K562 (cell line): ENCODE data around the gene DGCR6. TPM values are rescaled to one million over a fixed set of nuclear protein-coding genes. Genes with fewer than 3 reads are reported as not detected.
A peak's percentile ranks its signal among the peaks of the same experiment; 100 is the strongest.

Source experiments
- ATAC-seq: fragments of 200-7000 bp; cut with Tn5 transposase; 3 replicates; pipeline ENCODE4 v1.9.1; 2020; ENCODE audit warnings: moderate library complexity
- BruUV-seq: library from RNA; stranded (reverse); fragments of 400-500 nt; replicated peaks from 2 replicates; lab custom pipeline; 2021; lab: Mats Ljungman, UMichigan
- CTCF ChIA-PET: fragments of 300-600 bp; formaldehyde crosslinking; extraction: SDS; loops from one replicate; lab custom pipeline; 2021; ENCODE audit warnings: low intra/inter-chr PET ratio; lab: Yijun Ruan, JAX
- POLR2A ChIA-PET: fragments of 300-600, 350-650 bp; sonication (Branson Sonifier 250); formaldehyde crosslinking; extraction: SDS; loops from one replicate; lab custom pipeline; 2021; ENCODE audit warnings: antibody characterized with exemption, inconsistent platforms; lab: Yijun Ruan, JAX
- DNase-seq, 4 experiments: peaks; one replicate each; pipeline versions ENCODE4 v3.0.0 to v3.0.0-alpha.2; 2011 to 2018; ENCODE audit warnings: low spot score in 3 of 4, mixed read lengths in 3 of 4; ENCODE audit errors: extremely low read depth in 1 of 4
- FAIRE-seq: peaks from 2 replicates; lab custom pipeline; 2011; peaks lifted over from hg19 to GRCh38; lab: Jason Lieb, UNC
- H2AFZ ChIP-seq: 2 replicates; pipeline ENCODE4 v1.6.0; 2011; ENCODE audit warnings: low read depth, low read length, control low read depth, inconsistent platforms
- H3K27ac ChIP-seq: fragments of 200-600 bp; 3 replicates; pipeline ENCODE4 v1.8.0; 2011; ENCODE audit warnings: low read depth, mild to moderate bottlenecking, control low read depth, inconsistent platforms, low read length, moderate library complexity, mixed read lengths; ENCODE audit errors: extremely low read depth
- H3K27me3 ChIP-seq, 2 experiments: fragments of 300-600 bp in 1 of 2; 2 replicates in 1 of 2; 3 replicates in 1 of 2; pipeline versions ENCODE4 v1.6.0 to v1.8.0; 2011; ENCODE audit warnings: inconsistent platforms in 2 of 2, low read length in 2 of 2, mild to moderate bottlenecking in 1 of 2, mixed read lengths in 1 of 2, moderate library complexity in 1 of 2; ENCODE audit not compliant: control insufficient read depth in 2 of 2, insufficient read depth in 2 of 2
- H3K36me3 ChIP-seq: fragments of 300-600 bp; 3 replicates; pipeline ENCODE4 v1.8.0; 2011; ENCODE audit warnings: mild to moderate bottlenecking, low read length, inconsistent platforms; ENCODE audit not compliant: control insufficient read depth, insufficient read depth
- H3K4me1 ChIP-seq, 2 experiments: fragments of 200-600 bp in 1 of 2; replicated peaks in 1 of 2; 2 replicates in 1 of 2; 3 replicates in 1 of 2; pipeline versions ENCODE4 v1.5.1 to v1.8.0; 2011; ENCODE audit warnings: inconsistent platforms in 2 of 2, low read length in 2 of 2, mild to moderate bottlenecking in 1 of 2, mixed read lengths in 1 of 2, moderate library complexity in 1 of 2; ENCODE audit not compliant: control insufficient read depth in 2 of 2, insufficient read depth in 2 of 2
- H3K4me2 ChIP-seq: 2 replicates; pipeline ENCODE4 v1.6.1; 2011; ENCODE audit warnings: low read length, control low read depth, inconsistent platforms, mixed read lengths; ENCODE audit not compliant: insufficient read depth
- H3K4me3 ChIP-seq: fragments of 200-600 bp; sonication (generic), shearing (Covaris generic); 2 replicates; pipeline ENCODE4 v1.5.1; 2016; ENCODE audit warnings: control low read depth, inconsistent platforms
- H3K79me2 ChIP-seq: fragments of 200-600 bp; 3 replicates; pipeline ENCODE4 v1.8.0; 2011; ENCODE audit warnings: low read length, inconsistent platforms; ENCODE audit not compliant: control insufficient read depth, insufficient read depth
- H3K9ac ChIP-seq, 2 experiments: 2 replicates each; pipeline versions ENCODE4 v1.6.0 to v1.6.1; 2011; ENCODE audit warnings: low read depth in 2 of 2, low read length in 2 of 2, control low read depth in 1 of 2, inconsistent platforms in 1 of 2, mild to moderate bottlenecking in 1 of 2, mixed read lengths in 1 of 2; ENCODE audit not compliant: insufficient read depth in 1 of 2
- H3K9me1 ChIP-seq: one replicate; pipeline ENCODE4 v1.6.0; 2011; ENCODE audit warnings: inconsistent platforms, mild to moderate bottlenecking, low read length, moderate library complexity; ENCODE audit not compliant: control insufficient read depth, insufficient read depth
- H3K9me3 ChIP-seq: replicated peaks from 2 replicates; pipeline ENCODE4 v1.5.1; 2011; ENCODE audit warnings: low read depth, low read length, inconsistent platforms; ENCODE audit not compliant: control insufficient read depth, insufficient read depth
- H4K20me1 ChIP-seq: replicated peaks from 2 replicates; pipeline ENCODE4 v1.6.1; 2011; ENCODE audit warnings: low read length, inconsistent platforms, mixed read lengths; ENCODE audit not compliant: control insufficient read depth, insufficient read depth
- BDP1 ChIP-seq: IDR thresholded peaks from 3 replicates; pipeline ENCODE4 v1.6.1; 2011; ENCODE audit not compliant: insufficient read length, insufficient read depth
- HDAC8 ChIP-seq: fragments of 450-650 bp; IDR thresholded peaks from 2 replicates; pipeline ENCODE4 v1.6.1; 2016; ENCODE audit warnings: mild to moderate bottlenecking, missing genetic modification characterization, moderate library complexity, missing compliant biosample characterization
- HLTF ChIP-seq: fragments of 450-650 bp; IDR thresholded peaks from 2 replicates; pipeline ENCODE4 v1.6.1; 2016
- ILK ChIP-seq: fragments of 450-650 bp; IDR thresholded peaks from 2 replicates; pipeline ENCODE4 v1.6.1; 2016; ENCODE audit warnings: missing genetic modification characterization, low read depth, mild to moderate bottlenecking, missing compliant biosample characterization, moderate library complexity, borderline replicate concordance
- SMARCA4 ChIP-seq: fragments of 450-650 bp; IDR thresholded peaks from 2 replicates; pipeline ENCODE4 v1.6.1; 2016
- SMC3 ChIP-seq: conservative IDR thresholded peaks from 2 replicates; pipeline ENCODE4 v1.6.1; 2011; ENCODE audit warnings: low read depth, low read length, improper control_type of control experiment; ENCODE audit not compliant: insufficient read depth
- TAL1 ChIP-seq: fragments of 450-650 bp; IDR thresholded peaks from 2 replicates; pipeline ENCODE4 v1.6.1; 2016; ENCODE audit warnings: mild to moderate bottlenecking
- TRIM24 ChIP-seq, 2 experiments: fragments of 450-650 bp; IDR thresholded peaks; 2 replicates each; pipeline ENCODE4 v1.6.1; 2016
- WHSC1 ChIP-seq: IDR thresholded peaks from one replicate; pipeline ENCODE4 v1.6.1; 2012; ENCODE audit warnings: low read length, control low read depth, inconsistent platforms
- ZNF282 ChIP-seq: sonication (generic); formaldehyde crosslinking; IDR thresholded peaks from 2 replicates; pipeline ENCODE4 v1.8.1; 2023; ENCODE audit warnings: missing genetic modification reagents
- ZNF3 ChIP-seq: fragments of 250-450 bp; sonication (Bioruptor Pico); IDR thresholded peaks from 2 replicates; pipeline ENCODE4 v1.5.0; 2021; ENCODE audit warnings: mild to moderate bottlenecking, moderate library complexity
- WGBS: fragments of 100-300 bp; shearing (Covaris generic); methylation state at CpG from one replicate; pipeline ENCODE4 v1.1.6; 2016; ENCODE audit warnings: low coverage, mixed read lengths; ENCODE audit not compliant: insufficient coverage; ENCODE audit errors: missing lambda C conversion rate; 5-methylcytosine and 5-hydroxymethylcytosine counted together
- in situ Hi-C: fragments of 300-500 bp; cut with MboI; formaldehyde crosslinking; loops from 4 replicates; pipeline ENCODE4 v1.15.0; 2018; ENCODE audit warnings: inconsistent platforms, mixed read lengths
- intact Hi-C: fragments of 100-400 bp; cut with micrococcal nuclease; formaldehyde crosslinking; loops from 2 replicates; pipeline ENCODE4 v1.14.2; 2022
- polyA plus RNA-seq, 8 experiments: library from polyadenylated mRNA; depleted of rRNA in 4 of 8; stranded (reverse) in 5 of 8; unstranded in 3 of 8; fragments of >200 nt; fragmentation: Nextera tagmentation in 2 of 8; fragmentation: Illumina TruSeq in 1 of 8; extraction: Ambion mirVana in 2 of 8; extraction: Trizol in 1 of 8; gene quantifications; 2 replicates each; pipeline versions ENCODE4 v1.2.1 to v1.2.3, GENCODE V29; 2011 to 2014; ENCODE audit warnings: inconsistent platforms in 1 of 8, missing spikeins in 1 of 8
- total RNA-seq, 7 experiments: library from RNA; depleted of rRNA in 6 of 7; stranded (reverse); fragments of >200 nt in 6 of 7; fragmentation: Illumina TruSeq in 2 of 7; extraction: Trizol in 2 of 7; gene quantifications; 2 replicates each; pipeline versions ENCODE4 v1.2.1 to v1.2.3, GENCODE V29; 2011 to 2021; ENCODE audit warnings: low replicate concordance in 1 of 7
- TF ChIP-seq, protein P1 (sequence below): fragments of 450-650 bp; formaldehyde crosslinking; IDR thresholded peaks from 2 replicates; pipeline ENCODE4 v1.4.0; 2020; ENCODE audit warnings: mild to moderate bottlenecking
- TF ChIP-seq, protein P2 (sequence below): IDR thresholded peaks from 2 replicates; pipeline ENCODE4 v1.6.1; 2011; ENCODE audit warnings: borderline replicate concordance, low read depth, mild to moderate bottlenecking, moderate library complexity, low read length; ENCODE audit not compliant: insufficient read depth, poor library complexity, severe bottlenecking
- TF ChIP-seq, protein P3 (sequence below): fragments of 250-450 bp; sonication (Bioruptor Pico); IDR thresholded peaks from 2 replicates; pipeline ENCODE4 v1.8.0; 2022; ENCODE audit warnings: moderate library complexity, mild to moderate bottlenecking, inconsistent platforms

The DGCR6 gene
- total and polyA plus RNA-seq, 9 of the 15 experiments (the other 6 are each of a cell fraction or from before 2014, with no cell fraction given): 0.32 to 2.4 (median 1.7) TPM; not detected in 1

DNA sequence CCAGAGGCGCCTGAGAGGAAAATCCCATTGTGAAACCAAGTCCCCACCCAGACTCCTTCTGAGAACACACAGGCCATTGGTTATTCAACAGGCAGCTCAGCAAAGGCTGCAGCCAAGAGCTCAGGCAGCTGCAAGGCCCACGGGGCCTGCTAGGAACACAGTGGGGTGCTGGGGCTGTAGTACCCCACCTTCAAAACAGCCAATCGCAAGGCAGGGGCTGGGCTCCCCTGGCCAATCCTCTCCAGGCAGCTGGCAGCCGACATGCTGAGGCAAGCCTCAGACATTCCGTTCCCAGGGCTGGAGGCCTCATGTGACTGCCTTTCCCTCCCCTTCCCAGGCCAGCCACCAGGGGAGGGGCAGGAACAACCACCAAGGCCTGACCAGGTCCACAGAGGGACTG is 23.3 kb downstream of the DGCR6 start:
- FAIRE-seq (no peak), ATAC-seq (peak; percentile 64), DNase-seq (no peak)
- TF ChIP-seq TRIM24 (IDR thresholded peaks at IDR 0.05) (no peak), ILK (no peak), ZNF3 (no peak), TAL1 (no peak), HLTF (no peak), ZNF282 (CRISPR knock-in tag) (no peak), BDP1 (no peak), SMARCA4 (no peak), WHSC1 (no peak), SMC3 (no peak), HDAC8 (no peak)
- TF ChIP-seq, protein P1, sequence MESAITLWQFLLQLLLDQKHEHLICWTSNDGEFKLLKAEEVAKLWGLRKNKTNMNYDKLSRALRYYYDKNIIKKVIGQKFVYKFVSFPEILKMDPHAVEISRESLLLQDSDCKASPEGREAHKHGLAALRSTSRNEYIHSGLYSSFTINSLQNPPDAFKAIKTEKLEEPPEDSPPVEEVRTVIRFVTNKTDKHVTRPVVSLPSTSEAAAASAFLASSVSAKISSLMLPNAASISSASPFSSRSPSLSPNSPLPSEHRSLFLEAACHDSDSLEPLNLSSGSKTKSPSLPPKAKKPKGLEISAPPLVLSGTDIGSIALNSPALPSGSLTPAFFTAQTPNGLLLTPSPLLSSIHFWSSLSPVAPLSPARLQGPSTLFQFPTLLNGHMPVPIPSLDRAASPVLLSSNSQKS: no peak
- TF ChIP-seq, protein P2, sequence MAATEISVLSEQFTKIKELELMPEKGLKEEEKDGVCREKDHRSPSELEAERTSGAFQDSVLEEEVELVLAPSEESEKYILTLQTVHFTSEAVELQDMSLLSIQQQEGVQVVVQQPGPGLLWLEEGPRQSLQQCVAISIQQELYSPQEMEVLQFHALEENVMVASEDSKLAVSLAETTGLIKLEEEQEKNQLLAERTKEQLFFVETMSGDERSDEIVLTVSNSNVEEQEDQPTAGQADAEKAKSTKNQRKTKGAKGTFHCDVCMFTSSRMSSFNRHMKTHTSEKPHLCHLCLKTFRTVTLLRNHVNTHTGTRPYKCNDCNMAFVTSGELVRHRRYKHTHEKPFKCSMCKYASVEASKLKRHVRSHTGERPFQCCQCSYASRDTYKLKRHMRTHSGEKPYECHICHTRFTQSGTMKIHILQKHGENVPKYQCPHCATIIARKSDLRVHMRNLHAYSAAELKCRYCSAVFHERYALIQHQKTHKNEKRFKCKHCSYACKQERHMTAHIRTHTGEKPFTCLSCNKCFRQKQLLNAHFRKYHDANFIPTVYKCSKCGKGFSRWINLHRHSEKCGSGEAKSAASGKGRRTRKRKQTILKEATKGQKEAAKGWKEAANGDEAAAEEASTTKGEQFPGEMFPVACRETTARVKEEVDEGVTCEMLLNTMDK: no peak
- TF ChIP-seq, protein P3, sequence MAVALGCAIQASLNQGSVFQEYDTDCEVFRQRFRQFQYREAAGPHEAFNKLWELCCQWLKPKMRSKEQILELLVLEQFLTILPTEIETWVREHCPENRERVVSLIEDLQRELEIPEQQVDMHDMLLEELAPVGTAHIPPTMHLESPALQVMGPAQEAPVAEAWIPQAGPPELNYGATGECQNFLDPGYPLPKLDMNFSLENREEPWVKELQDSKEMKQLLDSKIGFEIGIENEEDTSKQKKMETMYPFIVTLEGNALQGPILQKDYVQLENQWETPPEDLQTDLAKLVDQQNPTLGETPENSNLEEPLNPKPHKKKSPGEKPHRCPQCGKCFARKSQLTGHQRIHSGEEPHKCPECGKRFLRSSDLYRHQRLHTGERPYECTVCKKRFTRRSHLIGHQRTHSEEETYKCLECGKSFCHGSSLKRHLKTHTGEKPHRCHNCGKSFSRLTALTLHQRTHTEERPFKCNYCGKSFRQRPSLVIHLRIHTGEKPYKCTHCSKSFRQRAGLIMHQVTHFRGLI (CRISPR knock-in tag): no peak
- intact Hi-C loops: no loop called here
- no peak overlapping the region for H2AFZ ChIP-seq
- H3K9me3 ChIP-seq: no peaks in the 10 kb centered on the region
- ChIA-PET CTCF (no interaction called here), POLR2A (interaction anchor here (0.6 kb wide), 1 partner anchor 1848 kb away, joined by 4 read pairs; no protein-coding TSS in a partner anchor)
- H3K36me3 ChIP-seq: no peaks in the 10 kb centered on the region
- no peak overlapping the region for H3K4me3 ChIP-seq
- H3K9me1 ChIP-seq: no peaks in the 10 kb centered on the region
- WGBS: no CpG with 5 or more reads among the region's 5 CpGs
- H3K4me2 ChIP-seq: no peak overlapping the region
- no peak overlapping the region for H3K9ac ChIP-seq
- no peaks in the 10 kb centered on the region for H3K79me2 ChIP-seq
- H3K4me1 ChIP-seq: no peaks in the 10 kb centered on the region
- H3K27me3 ChIP-seq: no peaks in the 10 kb centered on the region
- in situ Hi-C loops: no loop called here
- H4K20me1 ChIP-seq: no peaks in the 10 kb centered on the region
- no TSS peak for BruUV-seq
- H3K27ac ChIP-seq: no peak overlapping the region
